Measurements from ENCODE around the gene HRCT1. TPM values are rescaled to one million over a fixed set of nuclear protein-coding genes. Genes with fewer than 3 reads are reported as not detected.

Gene HRCT1
- total RNA-seq, 1 donor from 2014 or later, result 10.8 TPM

DNA sequence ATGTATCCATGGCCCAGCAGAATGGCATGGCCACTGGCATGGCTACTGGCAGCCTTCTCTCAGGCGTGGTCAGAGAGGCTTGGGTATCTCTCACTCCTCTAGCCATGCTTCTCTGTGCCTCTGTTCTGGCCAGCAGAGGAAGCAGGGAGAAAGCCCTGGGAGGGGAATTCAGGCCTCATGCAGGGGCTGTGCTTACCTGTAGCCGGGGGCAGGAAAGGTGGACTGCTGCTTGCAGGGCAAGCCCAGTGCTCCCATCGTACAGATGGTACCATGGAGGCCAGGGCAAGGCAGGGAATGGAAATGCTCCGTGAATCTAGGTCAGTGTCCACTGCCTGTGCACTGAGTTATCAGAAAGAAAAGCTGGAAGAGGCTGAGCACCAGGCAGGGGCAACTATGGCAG is 38.5 kb upstream of the HRCT1 start:
- H3K36me3 ChIP-seq, result no peaks in the 10 kb centered on the region
- TF ChIP-seq, protein P1, sequence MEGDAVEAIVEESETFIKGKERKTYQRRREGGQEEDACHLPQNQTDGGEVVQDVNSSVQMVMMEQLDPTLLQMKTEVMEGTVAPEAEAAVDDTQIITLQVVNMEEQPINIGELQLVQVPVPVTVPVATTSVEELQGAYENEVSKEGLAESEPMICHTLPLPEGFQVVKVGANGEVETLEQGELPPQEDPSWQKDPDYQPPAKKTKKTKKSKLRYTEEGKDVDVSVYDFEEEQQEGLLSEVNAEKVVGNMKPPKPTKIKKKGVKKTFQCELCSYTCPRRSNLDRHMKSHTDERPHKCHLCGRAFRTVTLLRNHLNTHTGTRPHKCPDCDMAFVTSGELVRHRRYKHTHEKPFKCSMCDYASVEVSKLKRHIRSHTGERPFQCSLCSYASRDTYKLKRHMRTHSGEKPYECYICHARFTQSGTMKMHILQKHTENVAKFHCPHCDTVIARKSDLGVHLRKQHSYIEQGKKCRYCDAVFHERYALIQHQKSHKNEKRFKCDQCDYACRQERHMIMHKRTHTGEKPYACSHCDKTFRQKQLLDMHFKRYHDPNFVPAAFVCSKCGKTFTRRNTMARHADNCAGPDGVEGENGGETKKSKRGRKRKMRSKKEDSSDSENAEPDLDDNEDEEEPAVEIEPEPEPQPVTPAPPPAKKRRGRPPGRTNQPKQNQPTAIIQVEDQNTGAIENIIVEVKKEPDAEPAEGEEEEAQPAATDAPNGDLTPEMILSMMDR (IDR thresholded peaks at IDR 0.05), result no peak
- ATAC-seq (no peak), DNase-seq (no peak)
- H3K4me3 ChIP-seq, result no peak overlapping the region
- H3K4me1 ChIP-seq, result no peaks in the 10 kb centered on the region
- H3K27me3 ChIP-seq, result peaks cover 4% of the 10 kb centered on the region
- no peaks in the 10 kb centered on the region for H3K9me3 ChIP-seq
- H3K27ac ChIP-seq, result no peak overlapping the region
- intact Hi-C loops (cut with DNase I), result no loop called here

DNA sequence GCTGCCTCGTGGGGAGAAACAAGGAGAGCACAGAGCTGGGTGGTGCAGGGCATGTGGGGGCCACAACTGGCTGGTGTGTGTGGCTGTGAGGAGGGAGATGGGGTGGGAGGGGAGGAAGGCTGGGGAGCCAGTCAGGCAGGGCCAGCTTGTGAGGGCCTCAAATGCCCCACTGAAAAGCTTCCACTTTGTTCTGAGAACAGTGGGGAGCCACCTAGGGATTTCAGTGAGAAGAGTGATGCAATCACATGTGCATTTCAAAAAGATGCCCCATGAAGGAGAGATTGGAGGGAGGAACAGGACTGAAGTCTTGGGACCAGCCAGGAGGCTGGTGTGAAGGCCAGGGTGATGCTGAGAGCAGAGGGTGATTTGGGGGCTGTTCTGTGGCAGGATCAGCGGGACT is 37.1 kb upstream of the HRCT1 start:
- no peak overlapping the region for H3K4me3 ChIP-seq
- no peaks in the 10 kb centered on the region for H3K4me1 ChIP-seq
- peaks cover 2% of the 10 kb centered on the region for H3K27me3 ChIP-seq
- intact Hi-C loops (cut with DNase I), result no loop called here
- H3K9me3 ChIP-seq, result no peaks in the 10 kb centered on the region
- H3K36me3 ChIP-seq, result no peaks in the 10 kb centered on the region
- ATAC-seq, result no peak
- no peak overlapping the region for H3K27ac ChIP-seq
- TF ChIP-seq, protein P1 (IDR thresholded peaks at IDR 0.05), result no peak
- DNase-seq, result no peak

DNA sequence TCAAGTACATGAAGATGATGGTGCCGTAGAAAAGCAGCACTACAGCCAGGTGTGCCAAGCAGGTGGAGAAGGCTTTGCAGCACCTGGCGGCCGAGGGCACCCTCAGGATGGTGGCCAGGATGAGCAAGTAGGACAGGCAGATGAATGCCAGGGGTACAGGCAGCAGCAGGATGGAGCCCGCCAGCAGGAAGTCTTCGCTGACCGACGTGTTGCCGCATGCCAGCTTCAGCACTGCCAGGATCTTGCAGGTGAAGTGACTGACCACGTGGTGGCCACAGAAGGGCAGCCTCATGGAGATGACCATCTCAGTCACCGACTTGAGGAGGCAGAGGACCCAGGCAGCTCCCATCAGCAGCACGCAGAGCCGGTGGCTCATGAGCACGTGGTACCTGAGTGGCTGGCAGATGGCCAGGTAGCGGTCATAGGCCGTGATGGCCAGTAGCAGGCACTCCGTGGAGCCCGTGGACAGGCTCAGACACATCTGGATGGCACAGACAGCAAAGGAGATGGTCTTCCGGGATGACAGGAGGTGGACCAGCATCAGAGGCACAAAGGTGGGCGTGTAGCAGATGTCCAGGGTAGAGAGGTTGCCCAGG is 36.3 kb upstream of the HRCT1 start:
- ATAC-seq (no peak), DNase-seq (no peak)
- Histone ChIP-seq H3K27me3 (no peaks in the 10 kb centered on the region), H3K36me3 (no peaks in the 10 kb centered on the region), H3K4me1 (no peaks in the 10 kb centered on the region), H3K27ac (no peak overlapping the region), H3K9me3 (no peaks in the 10 kb centered on the region), H3K4me3 (no peak overlapping the region)
- TF ChIP-seq, protein P1 (IDR thresholded peaks at IDR 0.05), result no peak
- intact Hi-C loops (cut with DNase I), result loop anchor here (10.0 kb wide), 1 partner anchor 45 kb away; the partner anchor contains the start of genes FAM221B and TMEM8B

DNA sequence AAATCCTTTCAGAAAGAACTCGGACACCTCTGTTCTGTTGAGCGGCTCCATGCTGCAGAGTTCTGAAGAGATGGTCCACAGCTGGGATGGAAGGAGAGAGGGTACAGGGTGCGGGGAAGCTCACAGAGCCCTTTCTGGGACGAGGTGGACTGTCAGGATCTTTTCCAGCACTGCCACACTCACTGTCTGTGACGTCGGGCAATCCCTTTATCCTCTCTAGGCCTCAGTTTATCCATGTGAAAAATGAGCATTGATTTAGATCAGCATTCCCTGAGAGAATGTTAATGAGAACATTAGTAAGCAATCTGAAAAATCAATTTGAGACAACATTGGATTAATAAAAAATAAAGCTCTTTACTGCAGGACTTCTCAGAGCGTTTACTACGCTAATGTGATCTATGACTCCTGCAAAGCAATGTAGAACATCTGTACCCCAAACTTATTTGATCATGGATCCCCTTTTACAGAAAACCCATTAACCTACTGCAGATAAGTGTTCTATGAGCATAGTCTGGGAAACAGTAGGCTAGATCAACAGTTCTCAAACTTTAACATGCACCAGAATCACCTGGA is 35.6 kb upstream of the HRCT1 start, which contains the start of gene OR13J1:
Gene OR13J1, minus strand, starts transcription at position 51 of the 573 bp plus-strand sequence. Its CDS starts 0 bp downstream, at position 51.
- no peak within 1 kb of the TSS for H3K27ac ChIP-seq

DNA sequence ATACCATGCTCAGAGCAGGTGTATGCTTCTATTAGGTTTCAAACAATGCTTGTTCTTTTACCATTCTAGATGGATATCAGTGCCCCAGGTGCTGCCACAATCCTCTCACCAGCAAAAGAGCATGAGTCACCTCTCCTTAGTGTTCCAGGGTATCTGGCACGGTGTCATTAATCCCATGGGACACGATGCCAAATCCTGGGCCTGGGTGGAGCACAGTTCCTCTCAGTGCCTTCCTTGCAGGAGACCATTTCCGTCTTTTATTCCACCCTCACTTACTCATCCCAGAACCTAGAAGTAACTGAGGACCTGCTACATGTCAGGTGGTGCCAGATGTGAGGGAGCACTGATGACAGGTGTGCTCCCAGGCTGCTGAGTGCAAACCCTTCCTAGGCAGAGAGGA is 34.5 kb upstream of the HRCT1 start:
- Histone ChIP-seq H3K27me3 (no peaks in the 10 kb centered on the region), H3K4me3 (no peak overlapping the region), H3K27ac (no peak overlapping the region), H3K9me3 (no peaks in the 10 kb centered on the region), H3K4me1 (no peaks in the 10 kb centered on the region), H3K36me3 (no peaks in the 10 kb centered on the region)
- DNase-seq (no peak), ATAC-seq (peak; percentile 36)
- intact Hi-C loops (cut with DNase I), result loop anchor here (10.0 kb wide), 1 partner anchor 47 kb away; the partner anchor contains the start of genes FAM221B and TMEM8B
- TF ChIP-seq, protein P1 (IDR thresholded peaks at IDR 0.05), result no peak

More for the DNA sequence above, 35.6 kb upstream of the HRCT1 start, which contains the start of gene OR13J1:
- Histone ChIP-seq H3K36me3 (no peaks in the 10 kb centered on the region), H3K9me3 (no peaks in the 10 kb centered on the region), H3K4me3 (no peak within 1 kb of the TSS), H3K4me1 (no peaks in the 10 kb centered on the region), H3K27me3 (no peaks in the 10 kb centered on the region)
- ATAC-seq (no peak), DNase-seq (no peak)
- intact Hi-C loops (cut with DNase I), result loop anchor here (10.0 kb wide), 1 partner anchor 46 kb away; the partner anchor contains the start of genes FAM221B and TMEM8B
- TF ChIP-seq, protein P1 (IDR thresholded peaks at IDR 0.05), result no peak

All from upper lobe of right lung (tissue), 1 donor.